Measurements from ENCODE around the gene PTPRR. TPM values are rescaled to one million over a fixed set of nuclear protein-coding genes. Genes with fewer than 3 reads are reported as not detected.

PTPRR gene
- total RNA-seq, 2 experiments from 2014 or later = not detected

DNA sequence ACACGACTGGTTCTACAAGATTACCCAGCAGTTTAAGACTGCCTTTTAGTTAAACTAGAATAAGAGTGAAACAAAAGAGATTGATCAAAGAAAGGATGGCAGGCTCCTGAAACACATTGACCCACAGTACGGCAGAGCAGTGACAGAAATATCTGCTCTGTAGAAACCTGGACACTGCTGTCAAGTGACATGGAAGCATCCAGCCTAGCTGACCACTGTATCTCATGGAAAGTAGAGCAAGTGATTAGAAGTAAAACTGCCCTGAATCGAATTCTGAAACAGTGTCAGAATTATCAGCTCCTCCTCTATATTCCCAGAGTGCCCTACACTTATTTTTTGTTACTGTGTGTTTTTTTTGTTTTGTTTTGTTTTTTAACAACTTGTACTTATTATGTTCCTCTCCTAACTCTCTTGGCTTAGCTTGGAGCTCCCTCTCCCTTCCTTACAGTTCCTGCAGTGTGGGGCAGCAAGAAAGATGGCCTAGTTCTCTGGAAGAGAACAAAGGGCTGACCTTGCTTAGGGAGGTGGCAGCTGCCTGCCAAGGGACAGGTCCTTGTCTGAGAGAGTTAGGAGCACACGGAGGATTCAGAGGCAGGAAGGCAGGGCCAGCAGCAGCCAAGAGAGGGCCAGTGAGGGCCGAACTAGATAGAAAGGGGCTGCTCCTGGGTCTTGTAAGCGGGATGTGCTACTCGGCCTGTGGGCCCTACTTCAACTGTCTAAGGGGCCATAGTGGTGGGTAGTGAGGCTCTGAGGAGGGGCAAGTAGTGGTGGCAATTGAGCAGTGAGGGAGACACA is 97.2 kb downstream of the PTPRR start:
- intact Hi-C loops (cut with micrococcal nuclease; ENCODE audit: unreplicated experiment) = no loop called here
- no peak for DNase-seq (ENCODE audit: low spot score)
- no peaks in the 10 kb centered on the region for H3K9me2 ChIP-seq (ENCODE audit: insufficient read depth, low read length)
- no peaks in the 10 kb centered on the region for H3K4me1 ChIP-seq (ENCODE audit: insufficient read depth, low read length, poor library complexity, severe bottlenecking)
- H3K36me3 ChIP-seq (ENCODE audit: insufficient read depth, low read length) = no peaks in the 10 kb centered on the region
- H3K9me3 ChIP-seq (ENCODE audit: low read length) = no peaks in the 10 kb centered on the region
- no peak overlapping the region for H2AFZ ChIP-seq (ENCODE audit: low read length)
- no peak for TF ChIP-seq EZH2phosphoT487 (IDR thresholded peaks at IDR 0.05; ENCODE audit: borderline replicate concordance, low read depth, low read length)
- TF ChIP-seq, protein P1, sequence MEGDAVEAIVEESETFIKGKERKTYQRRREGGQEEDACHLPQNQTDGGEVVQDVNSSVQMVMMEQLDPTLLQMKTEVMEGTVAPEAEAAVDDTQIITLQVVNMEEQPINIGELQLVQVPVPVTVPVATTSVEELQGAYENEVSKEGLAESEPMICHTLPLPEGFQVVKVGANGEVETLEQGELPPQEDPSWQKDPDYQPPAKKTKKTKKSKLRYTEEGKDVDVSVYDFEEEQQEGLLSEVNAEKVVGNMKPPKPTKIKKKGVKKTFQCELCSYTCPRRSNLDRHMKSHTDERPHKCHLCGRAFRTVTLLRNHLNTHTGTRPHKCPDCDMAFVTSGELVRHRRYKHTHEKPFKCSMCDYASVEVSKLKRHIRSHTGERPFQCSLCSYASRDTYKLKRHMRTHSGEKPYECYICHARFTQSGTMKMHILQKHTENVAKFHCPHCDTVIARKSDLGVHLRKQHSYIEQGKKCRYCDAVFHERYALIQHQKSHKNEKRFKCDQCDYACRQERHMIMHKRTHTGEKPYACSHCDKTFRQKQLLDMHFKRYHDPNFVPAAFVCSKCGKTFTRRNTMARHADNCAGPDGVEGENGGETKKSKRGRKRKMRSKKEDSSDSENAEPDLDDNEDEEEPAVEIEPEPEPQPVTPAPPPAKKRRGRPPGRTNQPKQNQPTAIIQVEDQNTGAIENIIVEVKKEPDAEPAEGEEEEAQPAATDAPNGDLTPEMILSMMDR (conservative IDR thresholded peaks at IDR 0.05; ENCODE audit: low read length) = no peak
- no TSS peak for BruUV-seq (replicated peaks)
- no peak overlapping the region for H3K27ac ChIP-seq (ENCODE audit: low read depth, low read length, poor library complexity, severe bottlenecking)
- H3K79me2 ChIP-seq (ENCODE audit: insufficient read depth, low read depth, low read length) = no peaks in the 10 kb centered on the region
- H4K20me1 ChIP-seq (ENCODE audit: insufficient read depth, low read length) = no peaks in the 10 kb centered on the region
- H3K4me3 ChIP-seq (ENCODE audit: low read depth, low read length, poor library complexity, severe bottlenecking) = no peak overlapping the region
- ChIA-PET POLR2A (no interaction called here), CTCF (ENCODE audit: unreplicated experiment) (no interaction called here)
- H3K4me2 ChIP-seq (ENCODE audit: low read length) = no peak overlapping the region

DNA sequence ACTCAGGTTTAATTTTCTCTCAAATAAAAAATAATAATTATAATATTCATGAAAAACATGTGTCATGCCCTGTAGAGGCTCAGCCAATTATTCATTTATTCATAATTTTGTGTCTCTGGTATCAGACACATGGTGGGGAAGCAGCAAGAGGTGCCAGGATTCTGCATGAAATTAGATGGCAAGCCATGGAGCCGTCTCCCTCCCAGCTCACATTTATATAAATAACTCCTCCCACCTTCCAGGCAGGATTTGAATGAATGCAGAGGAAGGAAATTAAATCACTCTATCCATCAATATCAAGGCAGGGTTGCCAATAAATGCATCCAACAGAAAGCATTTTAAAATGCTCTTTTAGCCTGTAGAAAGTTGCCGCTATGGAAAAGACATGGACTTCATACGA is 98.1 kb downstream of the PTPRR start:
- no peaks in the 10 kb centered on the region for H3K9me3 ChIP-seq (ENCODE audit: low read length)
- DNase-seq (ENCODE audit: low spot score) = no peak
- no peak overlapping the region for H3K27ac ChIP-seq (ENCODE audit: low read depth, low read length, poor library complexity, severe bottlenecking)
- no peak overlapping the region for H2AFZ ChIP-seq (ENCODE audit: low read length)
- no peak overlapping the region for H3K4me2 ChIP-seq (ENCODE audit: low read length)
- intact Hi-C loops (cut with micrococcal nuclease; ENCODE audit: unreplicated experiment) = no loop called here
- no peak overlapping the region for H3K4me3 ChIP-seq (ENCODE audit: low read depth, low read length, poor library complexity, severe bottlenecking)
- H4K20me1 ChIP-seq (ENCODE audit: insufficient read depth, low read length) = no peaks in the 10 kb centered on the region
- TF ChIP-seq, protein P1 (conservative IDR thresholded peaks at IDR 0.05; ENCODE audit: low read length) = no peak
- TF ChIP-seq EZH2phosphoT487 (IDR thresholded peaks at IDR 0.05; ENCODE audit: borderline replicate concordance, low read depth, low read length) = no peak
- H3K36me3 ChIP-seq (ENCODE audit: insufficient read depth, low read length) = no peaks in the 10 kb centered on the region
- no peaks in the 10 kb centered on the region for H3K4me1 ChIP-seq (ENCODE audit: insufficient read depth, low read length, poor library complexity, severe bottlenecking)
- no peaks in the 10 kb centered on the region for H3K79me2 ChIP-seq (ENCODE audit: insufficient read depth, low read depth, low read length)
- ChIA-PET CTCF (ENCODE audit: unreplicated experiment) (no interaction called here), POLR2A (no interaction called here)
- H3K9me2 ChIP-seq (ENCODE audit: insufficient read depth, low read length) = no peaks in the 10 kb centered on the region
- BruUV-seq (replicated peaks) = no TSS peak

DNA sequence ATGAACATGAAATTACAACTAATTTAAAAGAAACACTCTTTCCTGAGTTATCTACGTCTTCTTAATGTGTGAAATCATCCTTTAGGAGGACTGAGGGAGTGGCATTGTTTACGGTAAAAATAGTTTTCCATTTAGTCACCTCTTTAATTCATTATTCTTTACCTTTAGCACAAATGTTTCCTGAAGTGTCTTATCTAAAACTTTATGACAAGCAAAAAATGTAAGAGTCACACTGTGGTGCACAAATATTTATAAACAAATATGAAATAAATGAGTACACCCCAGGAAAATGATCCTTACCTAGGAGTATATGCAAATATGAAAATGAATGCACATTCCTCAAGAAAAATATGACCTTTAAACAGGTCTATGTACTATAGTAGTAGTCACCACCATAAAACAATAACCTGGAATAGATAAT is 104.6 kb downstream of the PTPRR start:
- no TSS peak for BruUV-seq (replicated peaks)
- intact Hi-C loops (cut with micrococcal nuclease; ENCODE audit: unreplicated experiment) = no loop called here
- Histone ChIP-seq H3K4me2 (ENCODE audit: low read length) (no peak overlapping the region), H4K20me1 (ENCODE audit: insufficient read depth, low read length) (no peaks in the 10 kb centered on the region), H3K4me1 (ENCODE audit: insufficient read depth, low read length, poor library complexity, severe bottlenecking) (no peaks in the 10 kb centered on the region), H3K9me3 (ENCODE audit: low read length) (no peaks in the 10 kb centered on the region), H3K27ac (ENCODE audit: low read depth, low read length, poor library complexity, severe bottlenecking) (no peak overlapping the region), H3K4me3 (ENCODE audit: low read depth, low read length, poor library complexity, severe bottlenecking) (no peak overlapping the region), H3K79me2 (ENCODE audit: insufficient read depth, low read depth, low read length) (no peaks in the 10 kb centered on the region), H3K36me3 (ENCODE audit: insufficient read depth, low read length) (no peaks in the 10 kb centered on the region), H3K9me2 (ENCODE audit: insufficient read depth, low read length) (no peaks in the 10 kb centered on the region), H2AFZ (ENCODE audit: low read length) (no peak overlapping the region)
- POLR2A ChIA-PET = no interaction called here
- DNase-seq (ENCODE audit: low spot score) = no peak
- no peak for TF ChIP-seq EZH2phosphoT487 (IDR thresholded peaks at IDR 0.05; ENCODE audit: borderline replicate concordance, low read depth, low read length)
- TF ChIP-seq, protein P1 (conservative IDR thresholded peaks at IDR 0.05; ENCODE audit: low read length) = no peak
- CTCF ChIA-PET (ENCODE audit: unreplicated experiment) = no interaction called here
